ENCODE measurements around the gene BRD1. TPM values are rescaled to one million over a fixed set of nuclear protein-coding genes. Genes with fewer than 3 reads are reported as not detected.

The BRD1 gene
- total and polyA plus RNA-seq, 9 of the 15 experiments (the other 6 are each of a cell fraction or from before 2014, with no cell fraction given) = 0.42 to 17.6 (median 5.5) TPM

GRCh38 chr22:49738006-49738405, 89.7 kb downstream of the BRD1 start:
- Histone ChIP-seq H3K9ac (ENCODE audit: insufficient read depth in 1 of 2, low read depth in 2 of 2, low read length in 2 of 2) (no peak overlapping the region), H3K9me3 (replicated peaks; ENCODE audit: control insufficient read depth, insufficient read depth, low read depth, low read length) (no peaks in the 10 kb centered on the region), H3K4me3 (no peak overlapping the region), H3K4me1 (replicated peaks in 1 of 2; ENCODE audit: control insufficient read depth in 2 of 2, insufficient read depth in 2 of 2, low read length in 2 of 2) (peaks cover 0 to 5% of the 10 kb centered on the region in 2 experiments; a peak in 2 of 5 replicates), H3K36me3 (ENCODE audit: control insufficient read depth, insufficient read depth, low read length) (no peaks in the 10 kb centered on the region), H3K9me1 (ENCODE audit: control insufficient read depth, insufficient read depth, low read length) (no peaks in the 10 kb centered on the region), H4K20me1 (replicated peaks; ENCODE audit: control insufficient read depth, insufficient read depth, low read length) (no peaks in the 10 kb centered on the region), H3K27me3 (ENCODE audit: control insufficient read depth in 2 of 2, insufficient read depth in 2 of 2, low read length in 2 of 2) (peaks cover 0 to 6% of the 10 kb centered on the region in 2 experiments; a peak in 3 of 5 replicates), H3K27ac (ENCODE audit: extremely low read depth, low read depth, low read length) (no peak overlapping the region), H3K4me2 (ENCODE audit: insufficient read depth, low read length) (no peak overlapping the region), H3K79me2 (ENCODE audit: control insufficient read depth, insufficient read depth, low read length) (no peaks in the 10 kb centered on the region), H2AFZ (ENCODE audit: low read depth, low read length) (no peak overlapping the region)
- in situ Hi-C loops (cut with MboI) (no loop called here), intact Hi-C loops (cut with micrococcal nuclease) (no loop called here)
- TF ChIP-seq HINFP (tag; conservative IDR thresholded peaks at IDR 0.05; ENCODE audit: low read depth) (no peak), POLR2AphosphoS5 (IDR thresholded peaks at IDR 0.05; ENCODE audit: control insufficient read depth, insufficient read depth, low read depth, low read length) (no peak), THRAP3 (IDR thresholded peaks at IDR 0.05; ENCODE audit: borderline replicate concordance) (no peak), RBM34 (IDR thresholded peaks at IDR 0.05; ENCODE audit: borderline replicate concordance, insufficient read depth, low read length) (no peak), MTA1 (IDR thresholded peaks at IDR 0.05; ENCODE audit: borderline replicate concordance) (no peak), PTRF (tag; IDR thresholded peaks at IDR 0.05) (no peak), KAT7 (CRISPR knock-in tag; IDR thresholded peaks at IDR 0.05; ENCODE audit: borderline replicate concordance) (no peak), CBX5 (IDR thresholded peaks at IDR 0.05; ENCODE audit: borderline replicate concordance, low read depth) (no peak), DACH1 (IDR thresholded peaks at IDR 0.05; ENCODE audit: partially characterized antibody) (no peak), EGR1 (conservative IDR thresholded peaks at IDR 0.05) (no peak), ZNF436 (CRISPR knock-in tag; IDR thresholded peaks at IDR 0.05) (no peak), WHSC1 (IDR thresholded peaks at IDR 0.05; ENCODE audit: low read length) (no peak), HBP1 (CRISPR knock-in tag; IDR thresholded peaks at IDR 0.05) (no peak), USF1 (CRISPR knock-in tag; IDR thresholded peaks at IDR 0.05) (no peak), ZNF830 (CRISPR knock-in tag; IDR thresholded peaks at IDR 0.05) (no peak), ZNF655 (CRISPR knock-in tag; IDR thresholded peaks at IDR 0.05) (no peak), SNAPC5 (CRISPR knock-in tag; IDR thresholded peaks at IDR 0.05) (no peak), RBFOX2 (IDR thresholded peaks at IDR 0.05; ENCODE audit: low read depth, low read length) (no peak)
- DNase-seq (ENCODE audit: extremely low read depth in 1 of 4, low spot score in 3 of 4) (no peak), ATAC-seq (no peak), FAIRE-seq (no peak)
- ChIA-PET POLR2A (no interaction called here), CTCF (ENCODE audit: low intra/inter-chr PET ratio) (no interaction called here)
- no TSS peak for BruUV-seq (replicated peaks)
- WGBS (ENCODE audit: insufficient coverage, low coverage, missing lambda C conversion rate) = 2% methylated on average over 12 of the region's 12 CpGs

Measured in K562 (cell line).